Gastrocnemius medialis (tissue), 4 donors: Measurements from ENCODE around the gene FAM162B.

Experiments used
- POLR2A ChIP-seq, 2 donors: fragments of 450-650 bp; IDR thresholded peaks; one replicate each; pipeline ENCODE4 v1.6.1; 2017; ENCODE audit warnings: antibody characterized with exemption in 2 of 2, mild to moderate bottlenecking in 2 of 2, moderate library complexity in 2 of 2
- TF ChIP-seq, protein P1 (sequence below), 5 experiments: fragments of 450-650 bp in 3 of 5; fragments of 200-600 bp in 2 of 5; sonication (generic) in 2 of 5; IDR thresholded peaks in 4 of 5; conservative IDR thresholded peaks in 1 of 5; 1 replicate in 4 of 5; 2 replicates in 1 of 5; pipeline ENCODE4 v1.5.1; 2016 to 2019; ENCODE audit warnings: antibody characterized with exemption in 5 of 5, mild to moderate bottlenecking in 3 of 5, moderate library complexity in 3 of 5

- TF ChIP-seq, protein P1, sequence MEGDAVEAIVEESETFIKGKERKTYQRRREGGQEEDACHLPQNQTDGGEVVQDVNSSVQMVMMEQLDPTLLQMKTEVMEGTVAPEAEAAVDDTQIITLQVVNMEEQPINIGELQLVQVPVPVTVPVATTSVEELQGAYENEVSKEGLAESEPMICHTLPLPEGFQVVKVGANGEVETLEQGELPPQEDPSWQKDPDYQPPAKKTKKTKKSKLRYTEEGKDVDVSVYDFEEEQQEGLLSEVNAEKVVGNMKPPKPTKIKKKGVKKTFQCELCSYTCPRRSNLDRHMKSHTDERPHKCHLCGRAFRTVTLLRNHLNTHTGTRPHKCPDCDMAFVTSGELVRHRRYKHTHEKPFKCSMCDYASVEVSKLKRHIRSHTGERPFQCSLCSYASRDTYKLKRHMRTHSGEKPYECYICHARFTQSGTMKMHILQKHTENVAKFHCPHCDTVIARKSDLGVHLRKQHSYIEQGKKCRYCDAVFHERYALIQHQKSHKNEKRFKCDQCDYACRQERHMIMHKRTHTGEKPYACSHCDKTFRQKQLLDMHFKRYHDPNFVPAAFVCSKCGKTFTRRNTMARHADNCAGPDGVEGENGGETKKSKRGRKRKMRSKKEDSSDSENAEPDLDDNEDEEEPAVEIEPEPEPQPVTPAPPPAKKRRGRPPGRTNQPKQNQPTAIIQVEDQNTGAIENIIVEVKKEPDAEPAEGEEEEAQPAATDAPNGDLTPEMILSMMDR (IDR thresholded peaks at IDR 0.05 in 4 of 5, conservative IDR thresholded peaks at IDR 0.05 in 1 of 5), result no peak
- no peak for TF ChIP-seq POLR2A (IDR thresholded peaks at IDR 0.05)
Measured at GRCh38 chr6:116745176-116745575, 20.3 kb downstream of the FAM162B start.
